VCaP (cell line): ENCODE data around the gene IRF2.

Source experiments
- H3K27ac ChIP-seq: fragments of 450-650 bp; 2 replicates; pipeline ENCODE4 v1.5.1; 2017
- TF ChIP-seq, protein P1 (sequence below): fragments of 450-650 bp; conservative IDR thresholded peaks from 2 replicates; pipeline ENCODE4 v1.5.1; 2017; ENCODE audit warnings: mild to moderate bottlenecking, moderate library complexity

Gene IRF2

DNA sequence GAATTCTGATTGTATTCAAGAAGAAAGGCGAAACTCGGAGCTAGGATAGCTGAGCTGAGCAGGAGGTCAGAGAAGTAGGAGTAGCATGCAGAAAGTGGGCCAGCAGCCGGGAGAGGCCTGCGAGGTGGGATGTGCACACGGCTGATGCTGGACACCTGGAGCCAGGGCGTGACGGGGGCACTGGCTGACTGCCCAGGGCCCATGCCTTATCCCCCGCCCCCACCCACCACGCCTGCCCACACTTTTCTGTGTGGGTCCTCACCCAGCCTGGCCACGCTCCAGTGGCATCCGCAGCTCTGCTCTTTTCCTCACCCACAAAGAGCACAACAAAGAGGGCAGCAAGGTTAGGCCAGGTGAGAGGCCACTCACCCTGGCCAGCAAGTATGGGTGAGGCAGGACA lies 30.0 kb upstream of the IRF2 start:
- no peak overlapping the region for H3K27ac ChIP-seq
- TF ChIP-seq, protein P1, sequence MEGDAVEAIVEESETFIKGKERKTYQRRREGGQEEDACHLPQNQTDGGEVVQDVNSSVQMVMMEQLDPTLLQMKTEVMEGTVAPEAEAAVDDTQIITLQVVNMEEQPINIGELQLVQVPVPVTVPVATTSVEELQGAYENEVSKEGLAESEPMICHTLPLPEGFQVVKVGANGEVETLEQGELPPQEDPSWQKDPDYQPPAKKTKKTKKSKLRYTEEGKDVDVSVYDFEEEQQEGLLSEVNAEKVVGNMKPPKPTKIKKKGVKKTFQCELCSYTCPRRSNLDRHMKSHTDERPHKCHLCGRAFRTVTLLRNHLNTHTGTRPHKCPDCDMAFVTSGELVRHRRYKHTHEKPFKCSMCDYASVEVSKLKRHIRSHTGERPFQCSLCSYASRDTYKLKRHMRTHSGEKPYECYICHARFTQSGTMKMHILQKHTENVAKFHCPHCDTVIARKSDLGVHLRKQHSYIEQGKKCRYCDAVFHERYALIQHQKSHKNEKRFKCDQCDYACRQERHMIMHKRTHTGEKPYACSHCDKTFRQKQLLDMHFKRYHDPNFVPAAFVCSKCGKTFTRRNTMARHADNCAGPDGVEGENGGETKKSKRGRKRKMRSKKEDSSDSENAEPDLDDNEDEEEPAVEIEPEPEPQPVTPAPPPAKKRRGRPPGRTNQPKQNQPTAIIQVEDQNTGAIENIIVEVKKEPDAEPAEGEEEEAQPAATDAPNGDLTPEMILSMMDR, result no peak

DNA sequence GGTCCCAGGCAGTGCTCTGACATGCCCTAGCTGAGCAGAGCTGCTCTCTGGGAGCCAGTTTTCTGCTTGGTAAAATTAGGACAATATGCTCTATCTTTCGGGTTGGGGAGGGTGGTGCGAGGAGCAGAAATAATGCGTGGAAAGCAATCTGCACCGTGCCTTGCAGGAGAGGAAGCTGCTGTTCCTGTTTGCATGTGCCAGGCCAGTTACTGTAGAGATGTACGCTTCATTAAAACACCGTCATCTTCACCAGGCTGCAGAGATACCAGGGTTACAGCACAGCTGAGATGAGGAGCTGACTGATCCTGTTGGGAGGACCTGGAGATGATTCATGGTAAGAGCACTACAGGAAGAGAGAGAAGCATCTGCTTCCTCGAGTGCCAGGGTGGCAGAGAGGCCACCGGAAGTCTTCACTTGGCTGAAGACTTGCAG lies 29.5 kb upstream of the IRF2 start:
- H3K27ac ChIP-seq, result no peak overlapping the region
- TF ChIP-seq, protein P1, result no peak

DNA sequence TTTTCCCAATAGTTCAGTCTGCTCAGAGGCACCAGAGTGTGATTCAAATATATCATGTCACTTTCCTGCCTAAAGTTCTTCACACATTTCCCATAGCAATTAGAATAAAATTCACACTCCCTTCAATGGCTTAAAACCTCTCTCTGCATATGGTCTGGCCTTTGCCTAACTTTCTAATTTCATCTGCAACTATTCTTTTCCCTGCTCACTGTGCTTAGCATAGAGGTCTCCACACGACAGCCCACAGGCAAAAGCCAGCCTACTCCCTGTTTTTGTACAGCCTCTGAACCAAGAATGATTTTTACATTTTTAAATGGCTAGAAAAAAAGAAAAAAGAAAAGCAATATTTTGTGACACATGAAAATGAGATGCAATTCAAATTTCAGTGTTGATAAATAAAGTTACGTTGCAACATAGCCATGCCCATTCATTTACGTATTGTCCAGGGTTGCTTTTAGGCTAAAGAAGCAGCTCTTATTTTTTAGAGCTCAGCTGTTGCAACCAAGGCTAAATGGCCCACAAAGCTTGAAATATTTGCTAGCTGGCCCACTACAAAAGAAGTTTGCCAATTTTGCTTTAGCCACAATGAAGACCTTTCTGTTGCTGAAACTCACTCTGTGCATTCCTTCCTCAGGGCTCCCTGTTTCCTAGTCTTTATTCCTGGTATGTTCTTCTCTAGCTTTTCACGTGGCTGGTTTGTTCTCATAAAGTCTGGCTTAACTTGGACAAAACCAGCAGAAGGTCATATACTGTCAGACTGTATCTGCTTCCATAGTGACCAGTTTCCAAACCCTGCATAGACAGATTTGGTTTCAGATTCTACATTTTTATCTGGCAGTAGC lies 26.6 kb upstream of the IRF2 start:
- TF ChIP-seq, protein P1, result no peak
- no peak overlapping the region for H3K27ac ChIP-seq

DNA sequence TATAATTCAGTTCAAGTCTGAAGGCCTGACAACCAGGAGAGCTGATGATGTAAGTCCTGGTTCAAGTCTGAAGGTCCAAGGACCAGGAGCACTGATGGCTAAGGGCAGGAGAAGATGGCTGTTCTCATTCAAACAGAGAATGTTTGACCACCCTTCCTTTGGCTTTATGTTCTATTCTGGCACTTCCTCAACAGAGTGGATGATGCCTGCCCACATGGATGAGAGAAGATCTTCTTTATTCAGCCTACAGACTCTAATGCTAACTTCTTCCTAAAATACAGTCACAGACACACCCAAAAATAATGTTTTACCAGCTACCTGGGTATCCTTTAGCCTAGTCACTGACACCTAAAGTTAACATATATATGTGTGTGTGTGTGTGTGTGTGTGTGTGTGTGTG lies 25.6 kb upstream of the IRF2 start:
- H3K27ac ChIP-seq, result no peak overlapping the region
- TF ChIP-seq, protein P1, result no peak

DNA sequence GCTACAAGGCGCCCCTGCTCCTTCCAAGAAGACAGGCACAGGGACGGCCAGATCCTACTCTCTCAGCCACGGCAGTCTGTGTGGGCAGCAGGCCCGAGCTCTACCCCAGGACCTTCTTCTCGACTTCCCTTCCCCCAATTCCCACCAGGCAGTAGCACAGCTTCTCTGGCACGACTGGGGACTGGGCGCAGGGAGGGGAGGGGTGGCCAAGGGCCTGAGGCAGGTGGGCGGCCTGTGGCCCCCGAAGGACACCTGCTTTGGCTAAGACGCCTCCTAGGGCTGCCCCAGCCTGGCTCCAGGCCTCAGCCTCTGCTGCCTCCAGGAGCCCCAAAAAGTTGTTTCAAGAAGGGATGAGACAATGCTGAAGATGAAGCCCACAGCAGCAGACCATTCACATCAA lies 24.2 kb upstream of the IRF2 start:
- TF ChIP-seq, protein P1, result no peak
- H3K27ac ChIP-seq, result no peak overlapping the region

DNA sequence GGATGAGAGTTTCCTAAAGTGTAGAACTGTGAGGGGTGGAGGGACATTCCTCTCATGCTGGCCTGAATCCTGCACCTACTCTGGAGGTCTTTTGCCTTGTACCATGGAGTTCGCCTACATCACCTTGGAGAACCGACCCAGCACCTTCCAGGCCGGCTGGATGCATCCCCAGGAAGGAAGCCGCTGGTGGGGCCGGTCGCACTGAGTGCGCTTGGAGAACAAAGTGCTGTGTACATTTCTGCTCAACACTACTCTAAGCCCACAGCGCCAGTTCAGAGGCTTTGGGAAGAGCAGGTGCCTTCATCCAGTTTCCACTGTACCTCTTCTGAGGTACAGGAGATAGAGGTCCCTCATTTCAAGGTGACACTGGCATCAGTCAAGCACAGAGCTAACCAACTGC lies 15.4 kb upstream of the IRF2 start:
- TF ChIP-seq, protein P1, result no peak
- no peak overlapping the region for H3K27ac ChIP-seq

DNA sequence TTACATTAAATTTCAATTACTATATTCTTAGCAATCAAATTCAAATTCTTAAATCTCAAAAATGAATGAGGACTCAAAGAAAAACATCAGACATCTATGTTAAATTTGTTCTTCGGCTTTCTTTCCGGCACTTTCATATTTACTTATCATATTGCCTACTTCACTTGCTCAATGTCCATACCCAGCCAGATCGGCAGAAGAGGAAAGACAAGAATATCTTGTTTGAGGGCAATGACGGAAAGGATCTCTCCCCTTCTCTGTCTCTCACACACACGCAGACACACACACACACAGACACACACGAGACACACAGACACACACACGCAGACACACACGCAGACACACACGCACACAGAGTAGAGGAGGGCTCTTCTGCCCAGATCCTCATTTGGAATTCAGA lies 13.2 kb upstream of the IRF2 start:
- peak overlapping the region; percentile 81 for H3K27ac ChIP-seq
- TF ChIP-seq, protein P1, result no peak
